CD8-positive, alpha-beta memory T cell (primary cell): ENCODE measurements around the gene FYN. TPM values are rescaled to one million over a fixed set of nuclear protein-coding genes. Genes with fewer than 3 reads are reported as not detected.
A peak's percentile ranks its signal among the peaks of the same experiment; 100 is the strongest.

Experiments used
- CTCF ChIA-PET: fragments of 350-600 bp; sonication (Branson Sonifier 250); formaldehyde crosslinking; loops from one replicate; lab custom pipeline; 2021; ENCODE audit warnings: antibody characterized with exemption; lab: Charles Lee
- POLR2A ChIA-PET: fragments of 350-600 bp; sonication (Branson Sonifier 250); formaldehyde crosslinking; loops from one replicate; lab custom pipeline; 2021; ENCODE audit warnings: antibody characterized with exemption; lab: Charles Lee
- DNase-seq, 5 donors: peaks; one replicate each; pipeline versions ENCODE4 v3.0.0 to v3.0.0-alpha.2; 2020 to 2022; ENCODE audit warnings: mixed read lengths in 1 of 5
- H3K27ac ChIP-seq: one replicate; pipeline ENCODE4 v1.7.0; 2013; ENCODE audit warnings: low read depth, mild to moderate bottlenecking, low read length, moderate library complexity
- H3K27me3 ChIP-seq: 2 replicates; pipeline ENCODE4 v1.7.0; 2013; ENCODE audit warnings: low read length, mild to moderate bottlenecking; ENCODE audit not compliant: insufficient read depth, poor library complexity, severe bottlenecking
- H3K36me3 ChIP-seq: 2 replicates; pipeline ENCODE4 v1.7.0; 2013; ENCODE audit warnings: mild to moderate bottlenecking, low read length, moderate library complexity; ENCODE audit not compliant: insufficient read depth
- H3K4me1 ChIP-seq: 2 replicates; pipeline ENCODE4 v1.7.0; 2013; ENCODE audit warnings: mild to moderate bottlenecking, low read length, moderate library complexity; ENCODE audit not compliant: insufficient read depth
- H3K4me3 ChIP-seq: 2 replicates; pipeline ENCODE4 v1.7.0; 2013; ENCODE audit warnings: mild to moderate bottlenecking, low read length
- H3K9me3 ChIP-seq: 2 replicates; pipeline ENCODE4 v1.7.0; 2013; ENCODE audit warnings: mild to moderate bottlenecking, low read length
- H3K27ac Mint-ChIP-seq, 8 donors: one replicate each; pipeline ENCODE4 v1.8.0; 2020 to 2021; ENCODE audit warnings: mixed read lengths in 8 of 8, mild to moderate bottlenecking in 6 of 8, inconsistent platforms in 3 of 8, moderate library complexity in 3 of 8
- H3K27me3 Mint-ChIP-seq, 2 donors: one replicate each; pipeline ENCODE4 v1.8.0; 2020 to 2021; ENCODE audit warnings: mixed read lengths in 2 of 2, mild to moderate bottlenecking in 1 of 2, moderate library complexity in 1 of 2
- H3K36me3 Mint-ChIP-seq, 3 donors: one replicate each; pipeline ENCODE4 v1.8.0; 2020 to 2021; ENCODE audit warnings: mixed read lengths in 3 of 3, inconsistent platforms in 1 of 3, mild to moderate bottlenecking in 1 of 3
- H3K4me1 Mint-ChIP-seq, 3 donors: one replicate each; pipeline ENCODE4 v1.8.0; 2020 to 2021; ENCODE audit warnings: mixed read lengths in 3 of 3, inconsistent platforms in 1 of 3, mild to moderate bottlenecking in 1 of 3
- H3K4me3 Mint-ChIP-seq, 7 donors: one replicate each; pipeline ENCODE4 v1.8.0; 2020 to 2021; ENCODE audit warnings: mixed read lengths in 7 of 7, mild to moderate bottlenecking in 6 of 7, moderate library complexity in 4 of 7, inconsistent platforms in 2 of 7
- H3K9me3 Mint-ChIP-seq, 5 donors: one replicate each; pipeline ENCODE4 v1.8.0; 2020 to 2022; ENCODE audit warnings: mixed read lengths in 5 of 5, mild to moderate bottlenecking in 3 of 5, moderate library complexity in 2 of 5, inconsistent platforms in 1 of 5
- polyA plus RNA-seq: library from polyadenylated mRNA; unstranded; fragments of 300-500 nt; fragmentation: Illumina TruSeq; gene quantifications from one replicate; pipeline ENCODE4 v1.2.3, GENCODE V29; 2021
- total RNA-seq, 2 experiments: library from RNA; stranded (reverse); gene quantifications; one replicate each; pipeline ENCODE4 v1.2.3, GENCODE V29; 2021

Gene FYN
- total and polyA plus RNA-seq, 3 experiments from 2014 or later = 481 to 611 (median 491) TPM

DNA sequence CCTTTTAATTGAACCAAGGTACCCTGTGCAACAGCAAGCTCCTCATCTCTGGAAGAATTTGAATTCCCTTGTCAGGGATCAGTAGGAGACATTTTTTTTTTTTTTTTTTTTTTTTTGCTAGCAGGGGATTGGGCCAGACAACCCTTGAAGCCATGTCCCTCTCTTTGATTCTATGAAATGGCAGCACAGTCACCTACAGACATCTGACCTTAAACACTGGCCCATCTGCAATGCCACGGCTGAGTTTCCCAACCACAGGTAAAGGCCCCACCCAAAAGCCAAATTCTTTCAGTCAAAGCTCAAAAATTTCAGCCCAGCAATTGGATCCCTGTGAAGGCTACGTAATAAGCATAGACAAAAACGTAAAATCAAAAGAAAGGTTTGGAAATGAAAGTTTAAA is 94.2 kb downstream of the FYN start:
- peaks cover 97% of the 10 kb centered on the region for H3K4me1 ChIP-seq
- Mint-ChIP-seq H3K9me3 (no peaks in the 10 kb centered on the region), H3K36me3 (peaks cover 0 to 72% (median 8%) of the 10 kb centered on the region in 3 donors), H3K4me1 (peaks cover 94 to 100% (median 100%) of the 10 kb centered on the region in 3 donors), H3K27ac (peak overlapping the region; percentile 75 to 99 (median 86)), H3K27me3 (no peaks in the 10 kb centered on the region), H3K4me3 (peak overlapping the region in 5 of 7 donors; percentile 33 to 81 (median 61))
- no peaks in the 10 kb centered on the region for H3K9me3 ChIP-seq
- H3K36me3 ChIP-seq = no peaks in the 10 kb centered on the region
- no peak overlapping the region for H3K4me3 ChIP-seq
- DNase-seq = no peak
- no peaks in the 10 kb centered on the region for H3K27me3 ChIP-seq
- ChIA-PET CTCF (interaction anchor here (0.8 to 4.0 kb wide), 8 partner anchors 8 to 46 kb away, joined by 3 to 30 read pairs (median 3); no protein-coding TSS in a partner anchor), POLR2A (interaction anchor here (0.6 to 1.7 kb wide), 4 partner anchors 10 to 366 kb away, joined by 3 to 9 read pairs (median 6); no protein-coding TSS in a partner anchor)
- no peak overlapping the region for H3K27ac ChIP-seq

DNA sequence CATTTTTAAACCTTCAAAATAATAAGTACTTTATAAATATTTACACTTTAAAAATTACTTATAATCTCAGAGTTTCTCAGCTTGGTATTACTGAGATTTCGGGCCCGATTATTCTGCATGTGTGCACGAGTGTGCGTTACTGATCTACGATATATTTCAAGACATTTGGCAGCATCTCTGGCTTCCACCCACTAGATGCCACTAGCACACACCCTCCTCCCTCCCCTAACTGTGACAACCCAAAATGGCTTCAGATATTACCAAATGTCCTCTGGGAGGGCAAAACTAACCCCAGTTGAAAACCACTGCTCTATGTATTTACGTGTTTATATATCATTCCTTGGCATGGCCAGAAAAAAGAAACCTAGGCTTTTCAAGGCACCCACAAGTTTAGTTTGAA is 95.9 kb downstream of the FYN start:
- Histone ChIP-seq H3K27me3 (no peaks in the 10 kb centered on the region), H3K4me1 (peaks cover 87% of the 10 kb centered on the region), H3K9me3 (no peaks in the 10 kb centered on the region), H3K36me3 (no peaks in the 10 kb centered on the region), H3K27ac (no peak overlapping the region), H3K4me3 (no peak overlapping the region)
- ChIA-PET CTCF (interaction anchor here (0.7 to 4.0 kb wide), 24 partner anchors 9 to 220 kb away, joined by 3 to 30 read pairs (median 4); partner anchors contain the start of gene FYN), POLR2A (interaction anchor here (0.6 to 2.3 kb wide), 3 partner anchors 18 to 96 kb away, joined by 3 to 10 read pairs (median 3); partner anchors contain the start of gene FYN)
- DNase-seq = peak in 3 of 5 donors; percentile 15 to 67 (median 48)
- H3K36me3 Mint-ChIP-seq = peaks cover 0 to 63% (median 5%) of the 10 kb centered on the region in 3 donors
- H3K9me3 Mint-ChIP-seq = no peaks in the 10 kb centered on the region
- no peaks in the 10 kb centered on the region for H3K27me3 Mint-ChIP-seq
- peaks cover 87 to 96% (median 96%) of the 10 kb centered on the region in 3 donors for H3K4me1 Mint-ChIP-seq
- peak overlapping the region; percentile 10 to 81 (median 63) for H3K4me3 Mint-ChIP-seq
- peak overlapping the region; percentile 75 to 99 (median 86) for H3K27ac Mint-ChIP-seq

DNA sequence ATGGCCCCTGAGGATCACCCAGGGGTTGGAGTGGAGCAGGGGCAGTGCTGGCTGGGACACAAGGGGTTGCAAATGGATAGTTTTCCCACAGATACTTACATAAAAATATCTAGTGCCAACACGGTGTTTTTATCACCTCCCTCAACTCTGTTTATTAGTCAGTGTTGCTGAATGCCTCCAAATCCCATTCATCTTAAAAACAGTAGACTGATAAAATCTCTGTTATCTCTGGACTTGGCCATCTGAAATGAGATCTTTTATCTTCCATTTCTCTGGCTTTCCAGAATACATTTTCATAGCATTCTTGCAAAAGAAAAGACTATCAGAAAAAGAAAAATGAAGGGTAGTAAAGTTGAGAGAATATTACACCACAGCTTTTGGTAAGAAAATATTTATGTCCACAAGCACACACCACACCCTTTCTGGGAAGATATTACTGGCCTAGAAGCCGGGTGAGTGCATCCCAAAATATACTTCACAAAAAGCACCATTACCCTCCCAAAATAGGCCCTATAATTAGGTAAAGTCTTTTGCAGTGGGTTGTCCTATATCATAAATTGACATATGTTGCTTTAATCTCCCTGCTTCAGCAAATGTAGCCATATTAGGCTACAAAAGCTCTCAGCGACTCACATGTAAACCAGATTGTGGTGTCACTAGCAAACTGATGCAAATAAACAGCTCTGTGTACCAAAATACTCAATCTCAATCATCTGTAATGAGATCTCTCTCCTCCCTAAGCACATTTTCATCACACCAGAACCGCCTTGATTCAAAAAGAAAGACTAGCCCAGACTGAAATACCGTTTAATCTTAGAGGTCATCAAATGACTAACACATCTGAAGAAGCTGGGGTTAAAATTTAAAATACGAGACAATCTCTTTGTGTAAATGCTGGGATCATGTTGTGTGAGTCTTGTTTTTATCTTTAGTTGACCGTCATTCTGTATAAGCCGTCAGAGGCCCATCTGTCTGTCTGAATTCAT is 96.7 kb downstream of the FYN start:
- peaks cover 89 to 96% (median 96%) of the 10 kb centered on the region in 3 donors for H3K4me1 Mint-ChIP-seq
- Histone ChIP-seq H3K9me3 (no peaks in the 10 kb centered on the region), H3K4me1 (peaks cover 88% of the 10 kb centered on the region), H3K27ac (no peak overlapping the region), H3K27me3 (no peaks in the 10 kb centered on the region), H3K4me3 (no peak overlapping the region), H3K36me3 (no peaks in the 10 kb centered on the region)
- H3K27ac Mint-ChIP-seq = peak overlapping the region; percentile 72 to 97 (median 90)
- ChIA-PET POLR2A (interaction anchor here (0.6 to 2.3 kb wide), 3 partner anchors 17 to 97 kb away, joined by 3 to 10 read pairs (median 3); partner anchors contain the start of gene FYN), CTCF (interaction anchor here (0.7 to 4.0 kb wide), 22 partner anchors 8 to 264 kb away, joined by 3 to 30 read pairs (median 5); partner anchors contain the start of gene FYN)
- peak overlapping the region; percentile 22 to 72 (median 64) for H3K4me3 Mint-ChIP-seq
- no peak for DNase-seq
- H3K36me3 Mint-ChIP-seq = peaks cover 0 to 71% (median 11%) of the 10 kb centered on the region in 3 donors
- no peaks in the 10 kb centered on the region for H3K27me3 Mint-ChIP-seq
- no peaks in the 10 kb centered on the region for H3K9me3 Mint-ChIP-seq

DNA sequence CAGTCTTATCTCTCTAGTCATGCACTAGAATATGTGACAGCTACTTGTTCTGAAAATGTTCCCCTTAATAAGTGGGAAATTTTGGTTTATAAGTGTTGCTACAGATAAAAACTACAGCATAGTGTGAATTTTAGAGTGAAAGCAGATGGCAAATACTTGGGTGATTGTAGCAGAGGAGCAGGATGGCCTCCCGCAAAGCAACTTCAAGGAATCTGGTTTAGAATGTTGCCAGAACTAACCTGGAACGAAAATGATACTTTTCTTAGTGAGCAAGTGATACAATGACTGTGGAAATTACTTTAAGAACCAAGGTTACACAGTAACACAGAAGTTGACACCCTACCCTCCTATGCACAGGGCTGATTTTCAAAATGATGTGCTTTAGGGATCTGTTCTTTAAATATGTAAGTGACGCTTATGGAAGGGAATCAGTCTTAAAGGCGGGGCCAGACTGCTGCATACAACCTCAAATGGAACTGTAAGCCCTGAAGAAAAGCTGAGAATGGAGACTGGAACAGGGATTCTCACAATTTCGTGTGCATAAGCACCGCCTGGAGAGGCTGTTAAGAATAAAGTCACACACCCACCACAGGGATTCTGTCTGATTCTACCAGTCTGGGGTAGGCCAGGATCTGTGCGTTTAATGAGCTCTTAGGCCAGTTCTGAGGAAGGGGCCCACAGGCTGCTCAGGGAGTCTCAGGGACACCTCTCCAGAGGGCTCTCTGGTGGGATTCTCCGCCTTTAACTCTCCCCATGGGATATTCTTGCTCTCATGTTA is 97.9 kb downstream of the FYN start:
- Mint-ChIP-seq H3K27me3 (no peaks in the 10 kb centered on the region), H3K27ac (peak overlapping the region; percentile 72 to 97 (median 90)), H3K9me3 (no peaks in the 10 kb centered on the region), H3K4me1 (peaks cover 89 to 96% (median 96%) of the 10 kb centered on the region in 3 donors), H3K36me3 (peaks cover 3 to 80% (median 15%) of the 10 kb centered on the region in 3 donors), H3K4me3 (peak overlapping the region; percentile 4 to 67 (median 21))
- Histone ChIP-seq H3K36me3 (no peaks in the 10 kb centered on the region), H3K27ac (no peak overlapping the region), H3K9me3 (no peaks in the 10 kb centered on the region), H3K27me3 (no peaks in the 10 kb centered on the region), H3K4me1 (peaks cover 88% of the 10 kb centered on the region), H3K4me3 (no peak overlapping the region)
- CTCF ChIA-PET = interaction anchor here (0.7 to 3.8 kb wide), 5 partner anchors 12 to 266 kb away, joined by 3 to 30 read pairs (median 4); no protein-coding TSS in a partner anchor
- POLR2A ChIA-PET = interaction anchor here (1.3 to 1.4 kb wide), 2 partner anchors 11 to 93 kb away, joined by 3 to 6 read pairs; no protein-coding TSS in a partner anchor
- DNase-seq = no peak

DNA sequence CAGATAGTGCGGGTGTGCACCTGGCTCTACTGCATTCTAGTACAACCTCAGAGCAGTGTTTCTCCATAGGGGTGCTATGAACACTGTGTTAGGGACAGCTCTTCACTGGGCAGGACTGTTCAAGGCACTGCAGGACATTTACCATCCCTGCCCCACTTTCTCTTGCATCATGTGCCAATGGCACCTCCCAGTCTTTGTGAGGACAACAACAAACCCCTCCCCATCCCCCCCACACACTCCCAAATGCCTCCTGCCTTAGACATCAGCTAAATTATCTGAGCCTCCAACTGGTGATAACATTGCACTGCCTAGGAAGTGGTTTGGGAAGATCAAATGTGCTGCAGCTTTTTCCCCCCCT is 98.9 kb downstream of the FYN start:
- POLR2A ChIA-PET = interaction anchor here (0.6 to 1.3 kb wide), 5 partner anchors 10 to 65 kb away, joined by 3 to 11 read pairs (median 5); no protein-coding TSS in a partner anchor
- Histone ChIP-seq H3K4me1 (peaks cover 88% of the 10 kb centered on the region), H3K27me3 (no peaks in the 10 kb centered on the region), H3K4me3 (no peak overlapping the region), H3K9me3 (no peaks in the 10 kb centered on the region), H3K27ac (peak overlapping the region; percentile 28), H3K36me3 (no peaks in the 10 kb centered on the region)
- Mint-ChIP-seq H3K36me3 (peaks cover 5 to 78% (median 12%) of the 10 kb centered on the region in 3 donors), H3K4me3 (peak overlapping the region in 5 of 7 donors; percentile 4 to 66 (median 32)), H3K9me3 (no peaks in the 10 kb centered on the region), H3K27me3 (no peaks in the 10 kb centered on the region), H3K27ac (peak overlapping the region; percentile 58 to 96 (median 86)), H3K4me1 (peaks cover 88 to 96% (median 96%) of the 10 kb centered on the region in 3 donors)
- DNase-seq = no peak
- CTCF ChIA-PET = interaction anchor here (0.7 to 0.8 kb wide), 2 partner anchors 13 to 15 kb away, joined by 3 to 4 read pairs; no protein-coding TSS in a partner anchor

DNA sequence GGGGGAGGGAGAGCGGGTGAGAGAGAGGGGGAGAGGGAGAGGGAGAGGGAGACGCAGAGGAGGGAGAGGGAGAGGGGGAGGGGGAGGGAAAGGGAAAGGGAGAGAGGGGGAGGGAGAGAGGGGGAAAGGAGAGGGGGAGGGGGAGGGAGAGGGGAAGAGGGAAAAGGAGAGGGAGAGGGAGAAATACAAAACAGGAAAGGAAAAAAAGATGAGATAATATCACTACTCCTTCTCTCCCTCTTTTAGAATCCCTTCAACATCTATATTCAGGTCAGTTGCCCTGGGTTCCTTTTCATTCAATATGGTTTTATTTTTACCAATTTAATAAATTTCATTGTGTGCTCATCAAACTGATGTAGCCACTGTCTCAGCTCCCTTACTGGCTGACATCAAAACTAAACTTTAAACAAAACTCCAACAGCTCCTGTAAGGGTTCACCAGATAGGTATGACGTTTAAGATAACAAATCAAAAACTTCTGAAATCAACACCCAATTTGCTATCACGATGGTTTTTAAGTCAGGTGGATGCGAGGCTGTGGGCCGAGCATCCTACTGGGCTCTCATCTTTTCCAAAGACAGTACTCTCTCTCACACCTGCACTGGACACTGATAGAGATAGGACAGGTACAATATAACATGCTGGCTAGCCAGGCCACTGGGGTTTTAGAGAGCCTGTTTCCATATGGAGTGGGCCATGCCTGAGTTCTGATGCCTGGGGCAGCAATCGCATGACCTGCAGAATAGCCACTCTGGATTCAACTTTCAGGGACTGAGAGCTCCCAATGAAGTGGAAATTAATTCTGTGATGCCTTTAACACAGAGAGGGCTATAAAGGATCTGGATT is 99.5 kb downstream of the FYN start:
- CTCF ChIA-PET = interaction anchor here (0.8 kb wide), 1 partner anchor 12 kb away, joined by 4 read pairs; no protein-coding TSS in a partner anchor
- no peaks in the 10 kb centered on the region for H3K36me3 ChIP-seq
- peak overlapping the region; percentile 28 for H3K27ac ChIP-seq
- Mint-ChIP-seq H3K9me3 (no peaks in the 10 kb centered on the region), H3K27ac (peak overlapping the region; percentile 72 to 96 (median 86)), H3K4me1 (peaks cover 88 to 96% (median 96%) of the 10 kb centered on the region in 3 donors), H3K4me3 (peak overlapping the region in 5 of 7 donors; percentile 4 to 66 (median 6)), H3K36me3 (peaks cover 5 to 78% (median 12%) of the 10 kb centered on the region in 3 donors), H3K27me3 (no peaks in the 10 kb centered on the region)
- H3K4me3 ChIP-seq = no peak overlapping the region
- H3K4me1 ChIP-seq = peaks cover 88% of the 10 kb centered on the region
- H3K27me3 ChIP-seq = no peaks in the 10 kb centered on the region
- no peaks in the 10 kb centered on the region for H3K9me3 ChIP-seq
- no peak for DNase-seq
- POLR2A ChIA-PET = interaction anchor here (0.6 to 1.0 kb wide), 5 partner anchors 12 to 565 kb away, joined by 3 to 8 read pairs (median 3); no protein-coding TSS in a partner anchor
